ENCODE data around the gene ACY1.

The ACY1 gene

DNA sequence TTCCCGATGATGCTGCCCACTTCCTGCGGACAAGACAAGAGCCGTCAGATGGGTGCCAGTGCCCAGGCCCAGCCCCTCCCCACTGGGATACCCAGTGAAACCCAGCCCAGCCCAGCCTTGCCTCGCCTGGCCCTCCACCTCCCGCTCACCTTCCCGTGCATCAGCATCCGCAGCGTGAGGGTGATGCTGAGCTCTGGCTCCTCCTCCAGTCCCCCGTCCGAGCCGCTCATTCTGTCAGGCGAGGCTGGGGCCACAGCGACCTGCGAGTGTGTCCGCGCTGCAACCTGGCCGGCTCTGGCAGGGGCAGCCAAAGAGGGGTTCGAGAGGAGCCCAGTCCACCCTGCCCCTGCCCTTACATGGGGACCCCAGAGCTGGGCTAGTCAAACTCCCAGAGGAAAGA lies 22.3 kb upstream of the ACY1 start:
- DNase-seq (ENCODE audit: low read depth, low spot score), result no peak
- no peak overlapping the region for H3K4me3 ChIP-seq (ENCODE audit: low read length)

DNA sequence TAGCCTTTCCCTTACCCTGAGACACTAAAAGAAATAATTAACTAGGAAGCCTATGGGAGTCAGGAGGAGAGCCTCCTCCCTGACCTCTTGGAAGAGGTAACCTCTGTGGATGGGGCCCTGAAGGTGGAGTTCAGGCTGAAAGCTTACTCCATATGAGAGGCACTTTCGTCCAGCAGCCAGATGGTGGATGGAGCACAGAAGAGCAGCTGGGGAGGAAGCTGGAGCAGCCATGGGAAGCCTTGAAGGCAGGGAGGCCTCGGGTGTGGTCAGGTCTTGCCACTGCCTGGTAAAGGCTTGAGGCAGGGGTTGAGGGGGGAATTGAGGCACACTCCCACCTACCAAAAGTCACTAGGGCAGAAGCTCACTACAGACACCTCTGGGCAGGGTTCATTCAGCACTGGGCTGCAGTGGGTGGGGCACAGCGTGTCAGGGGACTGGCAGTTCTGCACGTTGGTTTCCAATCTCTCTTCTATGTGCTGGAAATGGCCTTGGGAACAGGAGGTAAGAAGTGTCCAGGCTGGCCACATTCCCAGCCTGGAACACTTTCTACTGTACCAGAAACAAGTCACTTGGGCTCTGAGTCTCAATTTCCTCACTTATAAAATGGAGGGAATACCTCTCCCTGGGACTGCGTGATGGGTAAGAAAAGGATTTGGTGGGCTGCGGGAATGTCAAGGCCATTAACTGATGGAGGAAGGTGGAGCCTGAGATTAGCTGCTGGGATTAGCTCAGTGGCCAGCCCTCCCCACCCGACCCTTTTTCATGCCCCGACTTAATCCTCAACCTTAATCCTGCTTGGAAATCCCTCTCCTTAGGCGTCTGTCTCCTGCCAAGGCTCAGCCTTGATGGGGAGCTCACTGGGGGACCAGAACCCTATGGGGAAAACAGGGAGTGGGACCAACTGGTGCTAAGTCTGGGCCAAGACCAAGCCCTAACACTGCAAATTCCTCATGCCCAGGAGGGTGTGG lies 21.4 kb upstream of the ACY1 start:
- DNase-seq (ENCODE audit: low read depth, low spot score), result no peak
- no peak overlapping the region for H3K4me3 ChIP-seq (ENCODE audit: low read length)

DNA sequence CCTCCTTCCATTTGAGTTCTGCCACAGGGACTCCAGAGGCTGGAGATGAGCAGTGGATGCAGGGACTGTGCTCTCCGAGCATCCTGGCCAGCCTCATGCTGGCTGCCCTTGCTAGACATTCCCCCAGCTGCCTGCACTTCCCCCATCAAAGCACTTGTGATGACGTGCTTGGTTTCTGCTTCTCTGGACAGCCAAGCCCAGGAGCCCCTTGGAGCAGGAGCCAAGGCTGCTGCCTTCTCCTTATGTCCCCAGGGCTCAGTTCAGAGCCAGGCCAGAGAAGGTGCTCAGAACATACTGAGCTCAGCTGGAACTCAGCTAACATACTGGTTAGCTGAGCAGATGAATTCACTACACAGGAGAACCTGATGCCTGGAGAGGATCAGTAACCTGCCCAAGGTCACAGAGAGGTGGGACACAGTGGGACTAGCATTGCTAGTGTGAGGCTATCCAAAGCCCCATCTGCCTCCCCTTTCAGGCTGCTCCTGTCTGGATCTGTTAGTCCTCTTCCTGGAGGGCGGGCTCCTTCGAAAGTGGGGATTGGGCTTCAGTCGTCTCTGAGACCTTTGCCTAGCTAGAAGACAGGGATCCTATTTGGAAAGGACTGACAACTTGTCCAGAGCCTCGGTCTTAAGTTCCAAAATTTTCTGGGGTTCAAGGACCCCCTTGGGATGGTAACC lies 20.3 kb upstream of the ACY1 start:
- no peak for DNase-seq (ENCODE audit: low read depth, low spot score)
- H3K4me3 ChIP-seq (ENCODE audit: low read length), result no peak overlapping the region

DNA sequence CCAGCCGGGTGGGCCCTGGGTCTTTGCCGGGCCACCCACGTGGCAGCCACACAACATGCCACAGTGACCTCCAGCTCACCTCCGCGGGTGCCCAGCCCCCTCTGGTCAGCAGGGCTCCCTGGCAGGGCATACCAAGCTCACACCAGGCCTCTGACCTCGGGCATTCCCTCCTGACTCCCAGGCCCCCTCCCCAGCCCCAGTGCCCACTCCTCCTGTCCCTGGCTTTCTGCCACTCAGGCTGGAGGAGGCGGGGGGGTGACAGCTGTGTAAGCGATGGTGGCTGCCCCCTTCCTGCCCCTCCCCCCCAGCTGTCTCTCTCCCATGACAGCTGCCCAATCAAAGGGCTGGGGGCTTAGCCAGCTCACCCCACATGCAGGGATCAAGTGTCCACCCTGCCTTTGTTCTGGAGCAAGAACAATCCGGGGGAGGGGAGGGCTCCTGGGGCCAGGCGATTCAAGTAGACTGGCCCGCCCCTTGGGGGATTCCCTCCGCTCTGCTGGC lies 19.3 kb upstream of the ACY1 start:
- H3K4me3 ChIP-seq (ENCODE audit: low read length), result no peak overlapping the region
- no peak for DNase-seq (ENCODE audit: low read depth, low spot score)

DNA sequence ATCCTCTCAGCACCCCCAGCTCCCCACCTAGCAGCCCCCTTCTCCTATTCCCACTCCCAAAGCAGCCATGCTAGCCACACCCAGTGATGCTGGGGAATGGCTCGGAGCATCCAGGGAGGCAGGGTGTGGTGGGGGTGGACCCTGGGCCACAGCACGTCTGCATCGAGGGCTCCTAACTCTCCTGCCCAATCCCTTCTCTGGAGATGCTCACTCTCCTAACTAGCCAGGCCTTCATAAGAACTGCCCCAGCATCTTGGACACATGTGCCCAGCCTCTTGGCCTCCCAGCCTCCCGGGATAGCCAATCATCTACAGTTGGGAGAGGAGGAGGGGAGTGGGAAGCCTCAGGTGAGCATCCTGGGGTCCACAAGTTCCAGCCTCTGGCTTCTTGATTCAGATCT lies 18.8 kb upstream of the ACY1 start:
- H3K4me3 ChIP-seq (ENCODE audit: low read length), result no peak overlapping the region
- DNase-seq (ENCODE audit: low read depth, low spot score), result no peak

DNA sequence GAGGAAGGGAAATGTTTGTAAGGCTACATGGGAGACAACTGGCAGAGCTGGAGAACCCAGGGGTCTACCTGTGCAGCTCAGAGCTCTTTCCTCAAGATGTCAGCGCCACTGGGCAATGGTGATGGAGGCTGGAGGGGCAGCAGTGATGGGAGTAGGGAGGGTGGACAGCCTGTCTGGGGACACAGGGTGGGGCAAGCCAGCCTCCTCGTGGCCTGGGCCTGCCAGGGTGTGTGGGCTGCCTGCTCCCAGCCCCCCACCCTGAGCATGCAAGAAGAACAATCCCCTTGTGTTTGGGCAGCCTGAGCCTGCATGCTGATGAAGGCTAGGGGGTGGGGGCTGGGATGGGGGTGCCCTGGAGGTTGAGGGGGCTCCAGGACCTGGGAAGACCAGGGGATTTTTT lies 17.3 kb upstream of the ACY1 start:
- H3K4me3 ChIP-seq (ENCODE audit: low read length), result no peak overlapping the region
- no peak for DNase-seq (ENCODE audit: low read depth, low spot score)

DNA sequence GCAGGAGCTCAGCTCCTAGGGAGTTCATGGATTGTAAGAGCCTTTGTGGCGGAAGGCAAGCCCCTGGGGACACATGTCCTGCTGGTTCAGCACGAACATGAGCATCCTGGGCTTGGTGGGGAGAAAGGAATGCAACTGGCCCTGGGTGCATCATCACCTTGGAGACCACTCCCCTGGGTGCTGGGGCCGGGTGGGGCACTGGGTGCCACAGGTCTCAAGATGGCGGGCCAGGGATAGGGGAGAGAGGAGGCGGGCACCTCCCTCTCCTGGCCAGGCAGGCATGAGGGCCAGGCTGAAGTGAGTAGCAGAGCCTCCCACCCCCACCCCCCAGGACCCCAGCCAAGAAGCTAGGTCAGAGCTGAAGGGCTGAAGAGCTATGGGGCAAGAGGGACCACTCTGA lies 16.8 kb upstream of the ACY1 start:
- DNase-seq (ENCODE audit: low read depth, low spot score), result no peak
- H3K4me3 ChIP-seq (ENCODE audit: low read length), result peak overlapping the region; percentile 57

DNA sequence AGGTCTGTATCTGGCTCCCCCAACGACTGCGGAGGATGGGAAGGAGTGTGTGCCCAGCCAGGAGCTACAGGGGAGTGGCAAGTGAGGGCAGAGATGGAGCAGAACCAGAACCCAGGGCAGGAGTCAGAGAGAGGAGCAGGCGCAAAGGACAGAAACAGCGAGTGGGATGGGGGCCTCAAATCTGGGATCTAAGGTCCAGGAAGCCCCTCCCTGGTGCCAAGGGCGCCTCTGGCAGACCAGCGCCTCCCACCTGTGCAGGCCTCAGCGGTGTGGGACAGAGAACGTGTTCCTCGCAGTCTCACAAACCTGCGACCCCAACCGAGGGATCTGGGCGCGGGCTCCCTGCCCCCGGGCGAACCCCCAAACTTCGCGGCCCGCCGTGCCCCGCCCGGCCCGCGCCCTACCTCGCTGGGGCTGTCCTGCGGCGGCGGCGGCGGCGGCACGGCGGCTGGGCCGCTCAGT lies 16.4 kb upstream of the ACY1 start:
- peak overlapping the region; percentile 57 for H3K4me3 ChIP-seq (ENCODE audit: low read length)

DNA sequence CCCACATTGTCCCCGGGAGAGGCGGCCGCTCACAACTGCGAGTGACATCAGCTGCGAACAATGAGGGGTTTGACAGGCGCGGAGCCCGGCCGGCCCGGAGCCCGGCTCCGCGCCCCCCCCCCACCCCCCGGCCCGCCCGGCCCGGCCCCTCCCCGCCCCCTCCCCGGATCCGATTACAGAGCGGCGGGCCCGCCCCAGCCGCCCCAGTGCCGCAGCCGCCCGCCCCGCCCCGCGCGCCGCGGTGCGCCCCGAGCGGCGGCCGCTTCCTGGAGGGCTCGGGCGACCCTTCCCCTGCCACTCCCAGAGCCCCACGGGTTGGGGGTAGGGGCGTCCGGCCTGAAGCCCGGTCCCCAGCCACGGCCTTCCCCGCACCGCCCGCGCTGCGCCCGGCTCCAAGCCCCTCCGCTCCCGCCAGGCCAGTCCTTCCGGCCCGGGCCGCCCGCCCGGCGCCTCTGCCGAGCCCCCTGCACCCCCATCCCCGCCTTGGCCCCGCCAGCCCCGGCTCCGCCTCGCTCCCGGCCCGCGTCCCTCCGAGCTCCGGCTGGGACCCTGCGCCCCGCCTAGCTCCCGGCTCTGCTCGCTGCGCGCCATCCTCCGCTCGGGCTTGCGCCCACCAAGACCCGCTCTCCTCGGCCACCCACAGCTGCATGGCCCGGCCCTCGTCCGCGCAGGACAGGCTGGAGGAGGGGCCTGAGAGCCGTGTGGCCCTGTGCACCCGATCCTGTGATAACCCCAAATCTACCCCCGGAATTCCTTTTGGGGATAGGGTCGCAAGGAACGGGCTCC lies 15.8 kb upstream of the ACY1 start, which contains the start of gene PCBP4:
PCBP4 (minus strand) TSS at position 71 of the 786 bp plus-strand sequence. CDS start 6,214 bp downstream, outside the sequence.
- peak within 1 kb of the TSS; percentile 57 for H3K4me3 ChIP-seq (ENCODE audit: low read length)
- DNase-seq (ENCODE audit: low read depth, low spot score), result no peak

More for the DNA sequence above, 16.4 kb upstream of the ACY1 start:
- DNase-seq (ENCODE audit: low read depth, low spot score), result no peak

DNA sequence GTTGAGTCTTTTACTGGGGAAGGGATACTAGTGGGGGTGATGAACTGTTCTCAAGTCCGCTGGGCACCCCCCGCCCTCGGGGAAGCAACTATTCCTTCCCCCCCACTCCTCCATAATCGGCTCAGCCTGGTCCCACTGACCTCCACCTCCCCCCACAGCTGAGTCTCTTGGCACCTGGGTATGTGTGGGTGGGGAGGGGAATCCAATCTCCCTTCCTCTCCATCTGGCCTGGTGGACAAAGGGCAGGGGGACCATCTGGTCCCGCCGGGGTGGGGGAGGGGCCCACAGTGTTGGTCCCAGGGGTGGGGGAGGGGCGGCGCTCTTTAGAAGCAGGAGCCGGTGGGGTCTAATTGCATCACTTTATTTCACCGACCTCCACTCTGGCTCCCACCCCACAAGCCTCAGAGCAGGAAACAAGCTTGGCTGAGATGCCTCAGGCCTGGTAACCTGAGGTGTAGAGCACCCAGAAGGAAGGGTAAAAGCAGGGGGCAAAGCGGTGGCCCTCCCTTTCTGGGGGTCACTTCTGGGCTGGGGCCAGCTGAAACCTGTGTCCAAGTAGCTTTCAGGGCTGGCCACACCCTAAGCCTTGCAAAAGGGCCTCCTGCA lies 15.1 kb upstream of the ACY1 start:
- peak overlapping the region; percentile 57 for H3K4me3 ChIP-seq (ENCODE audit: low read length)
- DNase-seq (ENCODE audit: low read depth, low spot score), result no peak

DNA sequence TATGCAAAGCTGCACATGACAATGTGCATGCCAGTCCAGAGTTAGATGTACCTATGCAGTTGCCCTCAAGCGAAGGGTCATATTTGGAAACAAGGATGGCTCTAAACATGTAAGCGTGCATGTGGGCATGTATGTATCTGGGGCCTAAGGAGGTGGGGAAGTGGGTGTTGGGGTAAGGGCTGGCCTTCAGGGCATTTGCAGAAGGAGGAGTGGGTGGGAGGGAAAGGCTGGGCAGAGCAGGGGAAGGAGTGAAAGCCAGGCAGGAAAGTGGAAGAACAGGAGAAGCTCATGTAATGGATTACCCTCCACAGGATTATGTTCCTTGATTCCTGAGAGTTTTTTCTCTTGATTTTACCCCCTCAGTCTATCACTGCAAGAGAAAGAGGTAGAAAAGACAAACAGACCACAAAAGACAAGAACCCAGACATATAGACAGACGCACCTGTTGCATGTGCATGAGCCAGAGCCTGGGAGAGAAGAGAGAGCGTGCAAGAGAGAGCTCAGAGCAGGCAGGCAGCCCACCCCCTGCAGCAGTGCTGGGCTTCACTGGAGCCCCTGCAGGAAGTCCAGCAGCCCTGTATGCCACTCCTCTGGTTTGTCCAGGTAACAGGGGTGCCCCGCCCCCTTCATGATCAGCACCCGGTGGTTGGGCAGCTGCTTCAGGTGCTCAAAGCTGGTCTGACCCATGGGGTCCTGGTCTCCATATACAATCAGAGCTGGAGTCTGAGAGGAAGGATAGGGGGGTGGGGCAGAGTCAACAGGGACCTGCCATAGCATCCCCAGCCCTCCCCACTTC lies 14.3 kb upstream of the ACY1 start:
- DNase-seq (ENCODE audit: low read depth, low spot score), result no peak
- no peak overlapping the region for H3K4me3 ChIP-seq (ENCODE audit: low read length)

DNA sequence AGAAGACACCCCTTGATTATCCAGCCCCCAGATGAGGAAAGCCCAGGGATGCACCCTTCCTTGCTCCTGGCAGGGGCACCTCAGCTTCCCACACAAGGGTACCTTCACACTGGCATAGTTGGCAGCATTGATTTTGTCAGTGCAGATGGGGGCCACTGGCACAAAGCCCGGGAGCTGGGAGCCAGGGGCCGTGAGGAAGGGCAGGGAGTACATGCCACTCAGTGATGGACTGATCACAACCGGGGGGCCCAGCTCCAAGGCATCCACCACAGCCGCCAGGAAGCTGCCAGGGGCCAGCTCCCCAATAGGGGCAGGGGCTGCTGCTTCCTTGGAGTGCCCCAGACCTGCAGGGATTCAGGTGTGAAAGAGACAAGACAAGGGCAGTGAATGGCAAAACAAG lies 13.5 kb upstream of the ACY1 start:
- no peak overlapping the region for H3K4me3 ChIP-seq (ENCODE audit: low read length)
- no peak for DNase-seq (ENCODE audit: low read depth, low spot score)

DNA sequence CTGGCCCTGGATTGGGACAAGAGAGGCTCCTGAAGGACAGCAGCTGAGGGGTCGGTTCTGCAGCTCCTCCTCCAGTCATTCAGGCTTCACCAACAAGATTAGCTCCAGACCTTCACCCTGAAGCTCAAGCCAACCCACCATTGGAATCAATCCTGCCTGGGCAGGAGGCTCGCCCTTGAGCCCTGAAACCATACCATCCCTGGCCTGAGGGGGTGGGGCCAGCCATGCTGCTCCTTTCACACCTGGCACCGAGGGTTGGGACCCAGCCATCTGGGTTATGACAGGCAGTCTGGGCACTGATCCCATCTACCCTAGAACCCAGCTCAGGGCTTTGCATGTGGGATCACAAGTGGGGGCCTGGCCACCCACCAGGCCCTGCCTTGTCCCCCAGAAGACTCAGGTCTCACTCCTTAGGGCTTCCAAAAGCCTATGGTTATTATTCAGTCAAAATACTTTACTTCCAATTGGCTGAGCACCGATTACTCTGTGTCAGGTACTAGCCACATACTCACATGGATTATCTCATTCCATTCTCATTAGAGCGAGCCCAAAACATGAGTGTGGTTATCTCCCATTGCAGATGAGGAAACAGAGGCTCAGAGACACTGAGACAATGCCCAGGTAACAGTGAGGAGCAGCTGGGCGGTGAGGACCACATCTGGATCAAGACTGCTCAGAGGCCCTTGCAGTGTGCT lies 12.6 kb upstream of the ACY1 start:
- H3K4me3 ChIP-seq (ENCODE audit: low read length), result no peak overlapping the region
- DNase-seq (ENCODE audit: low read depth, low spot score), result no peak

DNA sequence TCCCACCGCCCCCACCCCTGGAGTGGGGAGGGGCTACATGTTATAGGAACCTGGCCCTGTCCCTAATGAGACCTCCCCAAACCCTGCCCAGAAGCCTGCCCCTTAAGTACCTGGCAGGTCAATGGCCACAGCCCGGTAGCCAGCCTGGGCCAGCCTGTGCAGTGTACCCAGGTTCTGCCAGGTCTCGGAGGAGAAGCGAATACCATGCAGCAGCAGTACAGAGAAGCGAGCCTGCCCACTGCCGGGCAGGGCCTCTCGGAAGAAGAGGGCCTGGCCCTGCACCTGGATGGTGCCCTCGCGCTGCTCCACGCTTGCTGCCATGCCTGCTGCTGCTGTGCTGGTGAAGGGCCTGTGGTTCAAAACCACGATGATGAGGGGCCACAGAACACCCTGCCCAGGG lies 12.0 kb upstream of the ACY1 start:
- DNase-seq (ENCODE audit: low read depth, low spot score), result no peak
- no peak overlapping the region for H3K4me3 ChIP-seq (ENCODE audit: low read length)

DNA sequence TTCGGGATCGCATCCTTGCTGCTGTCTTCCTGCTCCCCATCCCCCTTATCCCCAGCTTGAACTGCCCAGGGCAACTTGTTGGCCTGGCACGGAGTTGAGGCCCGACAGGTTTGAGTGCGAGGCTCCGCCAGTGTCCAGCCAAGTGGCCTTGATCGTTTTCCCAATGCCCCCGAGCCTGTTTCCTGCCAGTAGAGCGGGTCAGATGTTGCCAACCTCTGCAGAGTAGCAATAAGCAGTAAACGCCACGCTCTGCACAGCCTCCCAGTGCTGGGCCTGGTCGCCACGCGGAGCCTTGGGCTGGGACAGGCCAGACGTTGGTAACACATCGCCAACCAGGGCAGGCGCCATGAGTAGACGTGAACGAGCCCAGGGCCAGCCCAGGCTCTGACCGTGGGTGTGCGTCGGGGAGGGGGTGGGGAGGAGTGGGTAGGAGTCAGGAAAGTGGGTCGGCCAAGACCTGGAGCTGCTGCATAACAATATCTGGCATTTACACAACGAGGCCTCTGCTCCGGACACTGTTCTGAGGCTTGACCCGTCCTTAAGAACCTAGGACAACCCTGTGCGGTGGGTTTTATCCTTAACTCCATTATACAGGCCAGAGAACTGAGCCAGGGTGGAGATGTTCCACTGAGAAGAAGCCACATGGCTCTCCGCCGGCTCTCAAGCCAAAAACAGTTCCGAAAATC lies 8.9 kb upstream of the ACY1 start:
- no peak for DNase-seq (ENCODE audit: low read depth, low spot score)

DNA sequence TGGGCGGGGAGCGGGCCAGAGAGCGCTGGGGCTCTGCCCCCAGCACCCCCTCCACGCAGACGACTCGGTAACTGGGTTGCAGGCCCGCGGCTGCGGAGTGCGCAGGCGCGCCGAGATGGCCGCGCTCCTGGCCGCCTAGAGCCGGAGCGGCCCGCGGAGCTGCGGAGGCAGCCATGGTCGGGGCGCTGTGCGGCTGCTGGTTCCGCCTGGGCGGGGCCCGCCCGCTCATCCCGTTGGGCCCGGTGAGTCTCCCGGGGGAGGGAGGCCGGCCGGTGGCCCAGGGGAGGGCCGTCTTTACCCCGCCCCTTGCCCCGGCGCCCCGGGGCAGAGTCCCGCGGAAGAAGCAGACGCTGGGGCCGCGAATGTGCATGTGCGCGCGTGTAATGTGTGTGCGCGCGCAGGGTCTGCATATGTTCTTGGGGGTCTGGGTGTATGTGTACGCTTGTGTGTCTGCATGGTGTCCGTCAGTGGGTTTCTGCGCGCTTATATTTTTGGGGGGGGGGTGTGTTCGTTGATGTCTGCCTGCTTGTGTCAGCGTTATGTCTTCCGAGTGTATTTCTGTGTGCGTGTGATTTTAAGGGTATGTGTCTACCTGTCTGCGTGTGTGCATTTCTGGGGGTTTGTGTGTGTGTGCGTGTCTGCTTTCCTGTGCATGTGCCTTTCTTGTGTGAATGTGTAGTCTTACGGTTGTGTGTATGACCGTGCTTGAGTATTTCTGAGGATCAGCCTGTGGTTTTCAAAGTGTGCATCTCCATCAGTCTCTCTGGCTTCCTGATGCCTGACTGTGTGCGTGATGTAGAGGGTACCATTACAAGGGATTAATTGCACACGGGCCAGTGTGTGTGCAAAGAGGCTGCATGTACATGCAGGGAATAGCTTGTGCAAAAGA lies 8.1 kb upstream of the ACY1 start, which contains the start of gene ABHD14A:
ABHD14A (plus strand) TSS at position 102 of the 889 bp plus-strand sequence; CDS start at position 174, 72 bp downstream.
- H3K4me3 ChIP-seq (ENCODE audit: low read length), result peak within 1 kb of the TSS; percentile 97
- no peak for DNase-seq (ENCODE audit: low read depth, low spot score)

More for the DNA sequence above, 8.9 kb upstream of the ACY1 start:
- peak overlapping the region; percentile 97 for H3K4me3 ChIP-seq (ENCODE audit: low read length)
